HG03060 (cell line): ENCODE measurements around the gene DUSP21.
A peak's percentile ranks its signal among the peaks of the same experiment; 100 is the strongest.
"Not testable (repeated sequence)": the region's sequence is repeated elsewhere in the genome, so short reads cannot be mapped to it uniquely, and the experiment has no call there.

Source experiments
- ATAC-seq: cut with Tn5 transposase; IDR thresholded peaks from one replicate; pipeline ENCODE4 v1.9.1; 2021; ENCODE audit warnings: low read depth, moderate number of reproducible peaks; ENCODE audit not compliant: unreplicated experiment

Gene DUSP21

DNA sequence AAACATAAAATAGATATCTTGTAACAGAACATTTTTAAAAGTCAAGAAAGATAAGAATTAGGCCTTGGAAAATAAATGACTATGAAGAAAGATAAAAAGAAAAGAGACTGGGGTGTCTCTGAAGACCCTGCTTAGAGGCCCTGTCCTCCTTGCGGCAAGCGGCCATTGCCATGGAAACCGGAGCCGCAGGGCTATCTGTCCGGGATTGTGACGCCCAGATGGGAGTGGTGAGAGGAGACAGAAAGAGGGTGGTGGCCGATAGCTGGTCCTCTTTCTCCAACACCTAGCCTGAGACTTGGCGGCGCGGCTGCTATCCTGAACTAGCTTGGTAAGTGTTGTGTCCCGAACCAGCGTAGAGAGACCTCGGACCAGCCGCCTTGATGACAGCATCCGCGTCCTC, at the start of gene DUSP21:
Gene DUSP21 (plus strand): TSS at position 269 of the 400 bp plus-strand sequence. CDS start 112 bp downstream, at position 381.
- ATAC-seq = no peak

DNA sequence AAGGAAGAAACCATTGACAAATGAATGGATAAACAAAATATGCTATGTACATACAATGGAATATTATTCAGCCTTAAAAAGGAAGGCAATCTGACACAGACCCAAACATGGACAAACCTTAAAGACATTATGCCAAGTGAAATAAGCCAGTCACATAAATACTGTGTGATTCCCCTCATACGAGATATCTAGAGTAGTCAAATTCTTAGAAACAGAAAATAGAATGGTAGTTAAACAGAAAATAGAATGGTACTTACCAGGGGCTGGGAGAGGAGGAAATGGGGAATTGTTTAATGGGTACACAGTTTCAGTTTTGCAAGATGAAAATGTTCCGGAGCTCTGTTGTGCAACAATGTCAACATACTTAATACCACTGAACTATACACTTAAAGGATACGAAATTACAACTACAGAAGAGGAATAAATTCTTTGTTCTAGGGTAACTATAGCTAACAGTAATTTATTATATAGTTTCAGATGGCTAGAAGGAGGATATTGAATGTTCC, 47.8 kb upstream of the DUSP21 start:
- ATAC-seq = no peak

GRCh38 chrX:44802613-44803012, 41.2 kb upstream of the DUSP21 start:
- no peak for ATAC-seq

DNA sequence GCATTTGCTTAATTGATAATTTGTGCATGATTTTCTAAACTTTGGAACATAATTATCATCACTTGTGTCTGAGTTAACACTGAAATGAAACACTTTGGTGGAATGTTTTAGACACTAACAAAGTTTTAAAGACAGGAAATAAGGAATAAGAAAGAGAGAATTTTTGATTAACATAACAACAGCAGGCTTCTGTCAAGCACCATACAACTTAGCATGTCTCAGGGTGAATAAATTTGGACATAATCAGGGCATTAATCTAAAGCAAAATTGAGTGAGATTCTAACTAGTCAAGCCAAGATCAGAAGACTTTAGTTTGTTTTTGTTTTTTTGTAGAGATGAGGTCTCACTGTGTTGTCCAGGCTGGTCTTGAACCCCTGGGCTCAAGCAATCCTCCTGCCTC, 28.1 kb upstream of the DUSP21 start:
- ATAC-seq = no peak

GRCh38 chrX:44816367-44816766, 27.5 kb upstream of the DUSP21 start:
- no peak for ATAC-seq

GRCh38 chrX:44817029-44817428, 26.8 kb upstream of the DUSP21 start:
- no peak for ATAC-seq

DNA sequence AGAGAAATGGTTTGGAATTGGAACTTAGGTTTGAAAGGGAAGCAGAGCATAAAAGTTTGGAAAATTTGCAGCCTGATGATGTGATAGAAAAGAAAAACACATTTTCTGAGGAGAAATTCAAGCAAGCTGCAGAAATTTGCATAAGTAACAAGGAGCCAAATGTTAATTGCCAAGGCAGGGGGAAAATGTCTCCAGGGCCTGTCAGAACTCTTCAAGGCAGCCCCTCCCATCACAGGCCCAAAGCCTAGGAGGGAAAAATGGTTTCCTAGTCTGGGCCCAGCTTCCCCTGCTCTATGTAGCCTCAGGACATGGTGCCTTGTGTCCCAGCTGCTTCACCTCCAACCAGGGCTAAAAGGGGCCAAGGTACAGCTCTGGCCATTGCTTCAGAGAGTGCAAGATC, 21.2 kb upstream of the DUSP21 start:
- no peak for ATAC-seq

GRCh38 chrX:44823193-44823592, 20.6 kb upstream of the DUSP21 start:
- ATAC-seq = not testable (repeated sequence)

DNA sequence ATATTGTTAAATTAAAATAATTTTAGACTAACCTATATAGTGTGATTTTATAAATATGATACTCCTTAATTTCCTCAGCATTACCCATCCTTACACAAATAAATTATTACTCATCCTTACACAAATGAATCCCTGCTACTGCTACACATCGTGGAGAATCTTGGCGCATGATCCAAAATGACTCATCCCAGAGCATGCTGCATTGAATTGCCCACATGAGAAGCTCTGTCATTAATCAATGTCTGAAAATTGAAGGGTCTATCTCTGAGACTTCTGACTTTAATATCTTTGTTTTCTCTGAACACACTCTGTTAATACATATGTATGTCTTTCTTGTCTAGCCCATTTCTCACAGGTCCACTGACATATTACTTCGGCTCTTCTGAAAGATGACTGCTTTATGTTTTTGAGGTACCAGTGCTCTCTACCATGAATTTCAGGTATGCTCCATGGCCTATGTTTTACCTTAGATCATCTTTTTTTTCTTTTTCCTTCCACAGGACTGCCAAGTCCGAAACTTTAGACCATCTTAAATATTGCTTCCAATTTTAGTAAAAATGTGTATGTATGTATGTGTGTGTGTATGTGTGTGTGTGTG, 15.7 kb upstream of the DUSP21 start:
- no peak for ATAC-seq

DNA sequence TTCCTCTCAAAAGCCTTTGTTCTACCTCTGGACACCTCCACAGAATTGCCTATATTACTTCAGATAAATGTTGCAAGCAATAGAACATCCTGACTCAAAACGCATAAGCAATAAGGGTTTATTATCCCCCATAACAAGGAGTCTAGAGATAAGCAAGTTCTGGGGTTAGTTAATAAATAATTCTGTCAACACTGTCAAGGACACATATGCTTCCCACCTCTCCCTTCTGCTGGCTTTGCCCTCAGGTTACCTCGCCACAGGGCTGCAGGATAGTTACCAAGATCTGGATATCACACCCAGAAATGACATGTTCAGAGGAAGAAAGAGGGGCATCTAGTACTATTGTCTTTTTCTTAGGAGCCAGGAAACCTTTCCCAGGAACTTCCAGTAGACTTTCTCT, 14.0 kb upstream of the DUSP21 start:
- ATAC-seq = no peak

DNA sequence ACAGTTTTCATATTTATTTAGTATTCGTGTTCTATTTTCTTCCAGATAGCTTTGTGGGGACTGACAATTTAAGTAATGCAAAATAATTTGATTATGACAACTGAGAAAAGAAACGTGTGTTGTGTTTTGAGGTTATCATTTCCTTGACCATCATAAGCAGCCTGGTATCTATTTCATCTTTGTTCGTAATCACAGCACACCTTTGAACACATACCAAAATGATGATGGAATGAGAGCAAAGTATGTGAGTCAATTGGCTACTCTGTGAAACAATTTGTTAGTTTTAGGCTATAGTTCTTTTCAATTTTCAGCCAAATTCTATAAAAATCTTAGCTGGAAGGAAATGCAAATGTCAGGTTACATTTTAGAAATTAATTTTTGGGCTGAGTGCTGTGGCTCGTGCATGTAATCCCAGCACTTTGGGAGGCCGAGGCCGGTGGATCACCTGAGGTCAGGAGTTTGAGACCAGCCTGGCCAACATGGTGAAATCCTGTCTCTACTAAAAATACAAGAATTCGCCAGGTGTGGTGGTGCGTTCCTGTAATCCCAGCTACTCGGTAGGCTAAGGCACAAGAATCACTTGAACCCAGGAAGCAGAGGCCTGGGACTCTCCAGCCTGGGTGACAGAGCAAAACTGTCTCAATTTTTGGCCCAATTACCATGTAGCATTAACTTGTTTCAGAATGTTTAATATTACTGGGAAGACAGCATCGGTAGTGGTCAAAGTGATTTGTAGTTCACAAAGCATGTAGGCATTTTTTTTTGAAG, 1.1 kb upstream of the DUSP21 start:
- ATAC-seq = no peak

DNA sequence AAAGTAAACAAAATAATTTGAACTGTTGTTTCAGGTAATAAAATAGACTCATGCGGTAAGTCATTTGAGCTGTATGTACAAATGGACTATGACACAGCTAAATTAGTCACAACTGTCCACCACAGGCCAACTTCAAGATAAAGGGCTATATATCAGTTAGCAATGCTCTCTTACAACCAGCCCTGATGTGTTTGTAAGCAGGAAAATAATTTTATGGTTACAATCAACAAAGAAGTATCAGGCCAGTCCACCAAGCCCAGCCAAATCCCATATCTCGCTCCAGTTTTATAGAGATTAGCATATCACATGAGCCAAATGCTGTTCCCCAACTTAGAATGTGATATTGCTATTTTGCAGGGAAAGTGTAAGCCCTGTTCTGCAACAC, 511 bp upstream of the DUSP21 start:
- no peak for ATAC-seq

DNA sequence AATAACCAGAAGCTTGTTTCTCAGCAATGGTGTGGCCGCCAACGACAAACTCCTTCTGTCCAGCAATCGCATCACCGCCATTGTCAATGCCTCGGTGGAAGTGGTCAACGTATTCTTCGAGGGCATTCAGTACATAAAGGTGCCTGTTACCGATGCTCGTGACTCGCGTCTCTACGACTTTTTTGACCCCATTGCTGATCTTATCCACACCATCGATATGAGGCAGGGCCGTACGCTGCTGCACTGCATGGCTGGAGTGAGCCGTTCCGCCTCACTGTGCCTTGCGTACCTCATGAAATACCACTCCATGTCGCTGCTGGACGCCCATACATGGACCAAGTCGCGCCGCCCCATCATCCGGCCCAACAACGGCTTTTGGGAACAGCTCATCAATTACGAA, 383 bp downstream of the DUSP21 start:
- no peak for ATAC-seq

DNA sequence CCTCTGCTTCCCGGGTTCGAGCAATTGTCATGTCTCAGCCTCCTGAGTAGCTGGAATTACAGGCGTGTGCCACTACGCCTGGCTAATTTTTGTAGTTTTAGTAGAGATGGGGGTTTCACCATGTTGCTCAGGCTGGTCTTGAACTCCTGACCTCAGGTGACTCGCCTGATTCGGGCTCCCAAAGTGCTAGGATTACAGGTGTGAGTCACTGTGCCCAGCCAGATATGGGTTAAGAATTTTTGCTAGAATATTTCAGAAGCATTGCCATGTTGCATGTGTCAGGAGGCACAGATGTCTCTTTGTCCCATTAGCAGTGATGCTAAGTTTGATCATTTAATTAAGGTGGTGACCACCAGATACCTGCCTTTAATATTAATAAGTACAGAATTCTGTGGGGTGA, 7.1 kb downstream of the DUSP21 start:
- not testable (repeated sequence) for ATAC-seq

DNA sequence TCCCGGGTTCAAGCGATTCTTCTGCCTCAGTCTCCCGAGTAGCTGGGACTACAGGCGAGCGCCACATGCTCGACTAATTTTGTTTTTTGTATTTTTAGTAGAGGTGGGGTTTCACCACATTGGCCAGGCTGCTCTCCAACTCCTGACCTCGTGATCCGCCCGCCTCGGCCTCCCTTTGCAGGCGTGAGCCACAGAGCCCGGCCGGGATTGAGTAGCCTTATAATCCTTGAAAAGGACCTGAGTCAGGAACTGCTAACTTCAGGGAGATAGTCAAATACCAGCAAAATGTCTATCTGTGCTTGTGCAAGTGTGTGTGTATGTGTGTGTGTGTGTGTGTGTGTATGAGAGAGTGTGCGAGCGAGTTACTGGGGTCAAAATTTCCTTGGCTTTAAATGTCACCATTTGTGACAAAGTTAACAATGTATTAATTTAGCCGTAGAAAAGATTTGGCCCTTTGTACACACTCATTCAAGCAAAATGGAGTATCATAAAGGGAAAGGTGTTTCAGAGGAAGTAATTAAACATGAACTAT, 27.4 kb downstream of the DUSP21 start:
- ATAC-seq = no peak

DNA sequence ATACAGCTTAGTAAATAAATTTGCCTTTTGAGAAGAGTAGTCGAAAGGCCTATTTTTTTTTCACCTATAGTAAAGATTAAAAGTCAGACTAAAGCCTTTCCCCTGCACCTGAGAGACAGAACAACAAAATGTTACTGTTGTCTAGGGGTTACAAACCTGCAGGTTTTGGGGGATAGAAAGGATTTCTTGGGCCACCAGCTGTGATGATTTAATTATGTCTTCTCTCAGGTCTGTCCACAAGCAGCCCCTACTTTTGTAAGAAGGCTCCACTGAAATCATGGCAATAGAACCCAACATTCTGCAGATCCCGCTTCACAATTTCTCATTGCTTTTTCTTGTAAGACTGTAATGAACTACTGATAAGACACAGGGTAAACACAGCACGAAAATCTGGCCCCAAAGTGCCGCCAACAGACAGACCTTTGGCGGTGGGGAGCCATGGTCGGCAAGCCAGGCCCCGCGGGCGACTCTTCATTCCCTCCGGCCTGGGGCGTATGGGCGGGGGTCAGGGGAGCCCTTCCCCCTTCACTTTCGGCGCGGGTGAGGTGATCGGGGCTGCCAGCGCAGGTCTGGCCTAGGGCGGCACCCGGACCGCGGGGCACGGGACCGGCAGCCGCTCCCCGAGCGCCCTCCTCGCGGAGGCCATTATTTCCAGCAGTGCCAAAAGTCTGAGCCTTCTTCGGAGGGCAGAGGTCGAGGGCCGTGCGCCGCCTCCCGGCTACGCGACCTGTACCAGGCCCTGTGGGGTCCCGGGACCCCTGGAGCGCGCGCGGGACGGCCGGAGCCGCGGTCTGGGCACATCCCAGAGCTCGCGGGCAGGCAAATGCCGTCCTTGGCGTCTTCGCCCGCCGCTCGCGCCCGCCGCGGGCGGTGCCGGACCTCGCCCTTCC, 28.4 kb downstream of the DUSP21 start:
- peak; percentile 13 for ATAC-seq

- peak; percentile 87 for ATAC-seq
Observed at GRCh38 chrX:44872821-44873414, 29.1 kb downstream of the DUSP21 start, which contains the start of gene KDM6A. Gene KDM6A, plus strand, starts transcription at chrX:44873188. Its CDS starts 364 bp downstream, at chrX:44873552.

- no peak for ATAC-seq
Observed at GRCh38 chrX:44873415-44874276, 29.8 kb downstream of the DUSP21 start.

- ATAC-seq = no peak
Observed at GRCh38 chrX:44874420-44875184, 30.8 kb downstream of the DUSP21 start.
